HuH-7.5 (cell line): ENCODE data around the gene ENOX2.
A peak's percentile ranks its signal among the peaks of the same experiment; 100 is the strongest.

ENCODE experiments used
- DNase-seq: peaks from one replicate; pipeline ENCODE4 v3.0.0; 2011; ENCODE audit warnings: low spot score

ENOX2 gene

GRCh38 chrX:130626521-130626920 is 276.5 kb downstream of the ENOX2 start:
- DNase-seq: no peak

GRCh38 chrX:130625386-130625785 is 277.6 kb downstream of the ENOX2 start:
- DNase-seq: no peak

DNA sequence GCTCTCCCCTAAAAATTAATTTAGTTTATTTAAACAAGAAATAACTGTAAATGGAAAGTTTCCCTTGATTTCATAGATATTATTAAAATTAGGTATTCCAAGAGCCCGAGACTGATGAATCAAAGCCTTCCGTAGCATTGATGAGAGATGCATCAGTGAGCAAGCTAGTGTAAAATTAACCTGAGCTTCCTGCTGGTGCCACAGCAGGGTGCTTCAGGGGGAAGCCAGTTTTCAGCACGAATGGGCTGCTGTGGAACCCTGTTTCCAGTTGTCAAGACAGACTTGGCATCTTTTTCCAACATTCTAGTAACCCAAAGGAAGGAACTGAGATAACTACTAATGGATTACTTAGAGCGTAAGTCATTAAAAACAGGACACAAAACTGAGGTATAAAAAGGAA is 279.5 kb downstream of the ENOX2 start:
- DNase-seq: no peak

GRCh38 chrX:130615941-130616340 is 287.1 kb downstream of the ENOX2 start:
- no peak for DNase-seq

DNA sequence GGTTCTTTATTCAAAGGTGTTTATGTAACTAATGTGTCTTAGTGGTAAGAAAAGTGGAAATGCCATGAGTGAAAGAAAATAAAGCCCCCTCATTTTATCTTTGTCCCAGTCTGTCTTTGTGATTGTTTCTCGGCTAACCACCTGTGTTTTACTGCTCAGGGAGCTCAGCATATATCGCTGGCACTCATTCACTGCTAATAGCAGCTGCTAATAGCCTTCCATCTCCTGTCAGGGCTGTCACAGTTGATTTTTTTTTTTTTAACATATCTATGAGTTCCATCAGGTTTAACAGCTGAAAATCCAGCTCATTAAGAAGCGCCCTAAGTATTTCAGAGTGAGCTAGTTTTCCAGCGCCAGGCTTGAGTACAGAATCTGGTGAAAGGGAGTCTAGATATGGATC is 295.6 kb downstream of the ENOX2 start:
- no peak for DNase-seq

DNA sequence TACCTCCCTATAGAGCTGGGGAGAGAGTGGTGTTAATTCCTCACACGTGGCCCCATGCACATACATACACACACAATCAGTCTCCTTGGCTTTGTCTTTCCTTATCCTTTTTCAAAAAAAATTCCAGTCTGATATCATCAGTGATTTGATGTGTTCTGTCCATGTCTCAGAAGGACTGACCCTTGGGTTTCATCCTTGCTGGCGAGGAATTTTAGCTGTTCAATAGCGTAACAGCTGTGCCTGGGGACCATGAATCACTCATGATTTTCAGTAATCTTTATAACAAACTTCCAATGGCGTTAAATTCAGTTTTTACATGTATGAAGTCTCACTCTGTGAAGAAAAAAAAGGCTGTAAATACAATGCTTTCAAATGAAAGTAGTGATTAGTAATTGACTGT is 296.6 kb downstream of the ENOX2 start:
- no peak for DNase-seq

GRCh38 chrX:130604882-130605281 is 298.1 kb downstream of the ENOX2 start:
- no peak for DNase-seq

GRCh38 chrX:130594453-130594916 is 308.5 kb downstream of the ENOX2 start:
- DNase-seq: no peak

GRCh38 chrX:130593911-130594310 is 309.1 kb downstream of the ENOX2 start:
- no peak for DNase-seq

- no peak for DNase-seq
Measured at GRCh38 chrX:130592204-130592603, 310.8 kb downstream of the ENOX2 start.

DNA sequence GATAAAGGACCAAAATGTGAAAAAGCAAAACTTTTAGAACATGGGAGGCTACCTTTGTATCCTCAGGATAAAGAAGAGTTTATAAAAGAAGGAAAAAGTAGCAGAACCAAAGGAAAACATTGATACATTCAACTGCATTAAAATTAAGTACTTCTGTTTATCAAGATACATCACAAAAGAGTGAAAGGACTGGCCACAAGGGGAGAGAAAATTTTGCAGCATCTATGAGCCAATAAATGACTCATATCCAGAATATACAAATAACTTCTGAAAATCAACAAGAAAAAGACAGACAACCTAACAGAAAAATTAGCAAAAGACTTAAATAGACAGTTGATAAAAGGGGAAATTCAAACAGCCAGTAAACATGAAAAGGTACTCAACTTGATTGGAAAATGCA is 324.1 kb downstream of the ENOX2 start:
- DNase-seq: no peak

DNA sequence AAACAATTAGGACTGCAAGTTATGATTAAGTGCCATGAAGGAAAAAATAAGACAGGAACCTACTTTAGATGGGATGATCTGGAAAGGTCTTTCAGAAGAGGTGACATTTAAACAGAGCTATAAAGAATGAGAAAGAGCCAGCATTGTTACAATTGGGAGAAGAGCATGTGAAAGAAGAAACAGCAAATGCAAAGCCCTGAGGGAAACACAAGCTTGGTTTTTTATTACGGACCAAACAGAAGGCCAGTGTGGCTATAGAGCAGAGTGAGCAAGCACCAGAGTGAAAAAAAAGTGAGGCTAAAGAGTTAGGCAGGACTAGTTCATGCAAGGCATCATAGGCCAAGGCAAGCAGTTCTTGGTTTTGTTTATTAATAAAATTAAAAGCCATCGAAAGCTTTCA is 325.6 kb downstream of the ENOX2 start:
- DNase-seq: no peak

GRCh38 chrX:130575831-130576389 is 327.1 kb downstream of the ENOX2 start:
- peak; percentile 5 for DNase-seq
